Suprapubic skin (tissue), 4 donors: ENCODE results near the gene RFX2. TPM values are rescaled to one million over a fixed set of nuclear protein-coding genes. Genes with fewer than 3 reads are reported as not detected.
A peak's percentile ranks its signal among the peaks of the same experiment; 100 is the strongest.

Source experiments
- DNase-seq, 2 donors: peaks; one replicate each; pipeline ENCODE4 v3.0.0-alpha.2; 2019; ENCODE audit warnings: low spot score in 2 of 2
- H3K27ac ChIP-seq: fragments of 200-600 bp; sonication (generic); one replicate; pipeline ENCODE4 v1.5.1; 2019
- H3K27me3 ChIP-seq: fragments of 200-600 bp; sonication (generic); one replicate; pipeline ENCODE4 v1.5.1; 2019
- H3K36me3 ChIP-seq: fragments of 200-600 bp; sonication (generic); one replicate; pipeline ENCODE4 v1.5.1; 2019
- H3K4me1 ChIP-seq: fragments of 200-600 bp; sonication (generic); one replicate; pipeline ENCODE4 v1.5.1; 2019
- H3K4me3 ChIP-seq: fragments of 200-600 bp; sonication (generic); one replicate; pipeline ENCODE4 v1.5.1; 2019; ENCODE audit warnings: mild to moderate bottlenecking
- H3K9me3 ChIP-seq: fragments of 200-600 bp; sonication (generic); one replicate; pipeline ENCODE4 v1.5.1; 2019
- CTCF ChIP-seq, 2 donors: fragments of 200-600 bp in 1 of 2; fragments of 450-650 bp in 1 of 2; sonication (generic) in 1 of 2; IDR thresholded peaks; one replicate each; pipeline ENCODE4 v1.5.1; 2016 to 2019; ENCODE audit warnings: antibody characterized with exemption in 2 of 2, mild to moderate bottlenecking in 1 of 2, moderate library complexity in 1 of 2
- EP300 ChIP-seq: sonication (generic); formaldehyde crosslinking; IDR thresholded peaks from one replicate; pipeline ENCODE4 v1.6.1; 2017; ENCODE audit warnings: antibody characterized with exemption
- POLR2A ChIP-seq, 2 donors: fragments of 450-650 bp; IDR thresholded peaks; one replicate each; pipeline ENCODE4 v1.6.1; 2017; ENCODE audit warnings: antibody characterized with exemption in 2 of 2, mild to moderate bottlenecking in 2 of 2, moderate library complexity in 2 of 2
- POLR2AphosphoS5 ChIP-seq, 3 donors: sonication (generic); formaldehyde crosslinking; IDR thresholded peaks; one replicate each; pipeline ENCODE4 v1.6.1; 2017; ENCODE audit warnings: antibody characterized with exemption in 3 of 3
- WGBS: methylation state at CpG from one replicate; pipeline ENCODE4 v1.1.5; 2018; 5-methylcytosine and 5-hydroxymethylcytosine counted together
- total RNA-seq, 4 donors: library from RNA; depleted of rRNA; stranded (reverse); fragments of >200 nt; gene quantifications; one replicate each; pipeline ENCODE4 v1.1.0, GENCODE V29; 2016

Gene RFX2
- total RNA-seq, 4 donors from 2014 or later, result 28.8 to 62.0 (median 43.5) TPM

GRCh38 chr19:6056282-6056741 is 54.0 kb downstream of the RFX2 start:
- H3K27me3 ChIP-seq, result no peaks in the 10 kb centered on the region
- DNase-seq, result peak in 1 of 2 donors; percentile 78
- no peaks in the 10 kb centered on the region for H3K9me3 ChIP-seq
- H3K27ac ChIP-seq, result peak overlapping the region; percentile 97
- peak overlapping the region; percentile 31 for H3K4me3 ChIP-seq
- TF ChIP-seq POLR2AphosphoS5 (IDR thresholded peaks at IDR 0.05) (no peak), POLR2A (IDR thresholded peaks at IDR 0.05) (no peak), EP300 (no peak), CTCF (IDR thresholded peaks at IDR 0.05) (no peak)
- peaks cover 62% of the 10 kb centered on the region for H3K4me1 ChIP-seq
- WGBS, result 52% methylated on average over 7 of the region's 8 CpGs
- no peaks in the 10 kb centered on the region for H3K36me3 ChIP-seq

- peak overlapping the region; percentile 97 for H3K27ac ChIP-seq
- H3K9me3 ChIP-seq, result no peaks in the 10 kb centered on the region
- DNase-seq, result peak in 1 of 2 donors; percentile 17
- peaks cover 51% of the 10 kb centered on the region for H3K4me1 ChIP-seq
- no peaks in the 10 kb centered on the region for H3K27me3 ChIP-seq
- no peak overlapping the region for H3K4me3 ChIP-seq
- no peaks in the 10 kb centered on the region for H3K36me3 ChIP-seq
- TF ChIP-seq POLR2A (IDR thresholded peaks at IDR 0.05) (no peak), EP300 (no peak), POLR2AphosphoS5 (IDR thresholded peaks at IDR 0.05) (no peak), CTCF (IDR thresholded peaks at IDR 0.05) (no peak)
- WGBS, result 92% methylated on average over 4 of the region's 4 CpGs
Measured at GRCh38 chr19:6055013-6055795, 55.1 kb downstream of the RFX2 start.

- WGBS, result 15% methylated on average over 15 of the region's 15 CpGs
- no peaks in the 10 kb centered on the region for H3K27me3 ChIP-seq
- H3K4me3 ChIP-seq, result no peak overlapping the region
- DNase-seq, result peak in 1 of 2 donors; percentile 85
- no peaks in the 10 kb centered on the region for H3K9me3 ChIP-seq
- no peak for TF ChIP-seq POLR2AphosphoS5 (IDR thresholded peaks at IDR 0.05)
- TF ChIP-seq CTCF (IDR thresholded peaks at IDR 0.05), result peak; percentile 89 to 91
- TF ChIP-seq POLR2A (IDR thresholded peaks at IDR 0.05), result no peak
- H3K27ac ChIP-seq, result no peak overlapping the region
- peaks cover 12% of the 10 kb centered on the region for H3K4me1 ChIP-seq
- peaks cover 12% of the 10 kb centered on the region for H3K36me3 ChIP-seq
Measured at GRCh38 chr19:6048793-6049405, 61.4 kb downstream of the RFX2 start.

- Histone ChIP-seq H3K36me3 (peaks cover 17% of the 10 kb centered on the region), H3K4me1 (peaks cover 12% of the 10 kb centered on the region), H3K27me3 (no peaks in the 10 kb centered on the region), H3K27ac (no peak overlapping the region), H3K4me3 (no peak overlapping the region), H3K9me3 (no peaks in the 10 kb centered on the region)
- no peak for TF ChIP-seq EP300
- TF ChIP-seq POLR2A (IDR thresholded peaks at IDR 0.05), result no peak
- no peak for TF ChIP-seq CTCF (IDR thresholded peaks at IDR 0.05)
- no peak for TF ChIP-seq POLR2AphosphoS5 (IDR thresholded peaks at IDR 0.05)
- DNase-seq, result peak in 1 of 2 donors; percentile 72
- 47% methylated on average over 9 of the region's 9 CpGs for WGBS
Measured at GRCh38 chr19:6048348-6048747, 62.0 kb downstream of the RFX2 start.

- no peak for TF ChIP-seq POLR2A (IDR thresholded peaks at IDR 0.05)
- TF ChIP-seq CTCF (IDR thresholded peaks at IDR 0.05), result peak; percentile 15 to 36
- H3K27ac ChIP-seq, result no peak overlapping the region
- H3K36me3 ChIP-seq, result peaks cover 22% of the 10 kb centered on the region
- no peaks in the 10 kb centered on the region for H3K27me3 ChIP-seq
- 73% methylated on average over 6 of the region's 8 CpGs for WGBS
- peak in 1 of 2 donors; percentile 57 for DNase-seq
- no peak overlapping the region for H3K4me3 ChIP-seq
- H3K9me3 ChIP-seq, result no peaks in the 10 kb centered on the region
- H3K4me1 ChIP-seq, result peaks cover 12% of the 10 kb centered on the region
Measured at GRCh38 chr19:6047741-6048251, 62.5 kb downstream of the RFX2 start.
